Esophagus muscularis mucosa (tissue), 3 donors: Measurements from ENCODE around the gene TSPO.

Experiments
- CTCF ChIP-seq, 3 experiments: fragments of 200-600 bp in 2 of 3; fragments of 450-650 bp in 1 of 3; sonication (generic) in 2 of 3; IDR thresholded peaks; one replicate each; pipeline ENCODE4 v1.5.1; 2017 to 2019; ENCODE audit warnings: antibody characterized with exemption in 3 of 3, mild to moderate bottlenecking in 2 of 3, moderate library complexity in 1 of 3
- EP300 ChIP-seq: sonication (generic); formaldehyde crosslinking; IDR thresholded peaks from one replicate; pipeline ENCODE4 v1.6.1; 2017; ENCODE audit warnings: antibody characterized with exemption

- TF ChIP-seq CTCF (IDR thresholded peaks at IDR 0.05) (no peak), EP300 (no peak)
Measured at GRCh38 chr22:43157874-43158546, 6.7 kb downstream of the TSPO start.
